SK-N-SH (cell line): Measurements from ENCODE around the gene PDZD8. TPM values are rescaled to one million over a fixed set of nuclear protein-coding genes. Genes with fewer than 3 reads are reported as not detected.

ENCODE experiments used
- CTCF ChIA-PET: fragments of 300-600, 350-600 bp; formaldehyde crosslinking; extraction: SDS; loops from one replicate; lab custom pipeline; 2021; lab: Yijun Ruan, JAX
- POLR2A ChIA-PET: fragments of 350-600 bp; sonication (Branson Sonifier 250); formaldehyde crosslinking; extraction: SDS; loops from one replicate; lab custom pipeline; 2020; ENCODE audit warnings: antibody characterized with exemption, inconsistent platforms; lab: Yijun Ruan, JAX
- DNase-seq: peaks from one replicate; pipeline ENCODE4 v3.0.0; 2012
- H2AFZ ChIP-seq: fragments of 200-600 bp; sonication (generic); 2 replicates; pipeline ENCODE4 v1.8.1; 2016; ENCODE audit warnings: antibody characterized with exemption, mild to moderate bottlenecking, low read depth
- H3F3A ChIP-seq: fragments of 200-600 bp; sonication (generic); replicated peaks from 2 replicates; pipeline ENCODE3; 2016; ENCODE audit warnings: antibody characterized with exemption, mild to moderate bottlenecking; ENCODE audit not compliant: insufficient read depth
- H3K27ac ChIP-seq, 2 experiments: fragments of 200-500 bp in 1 of 2; fragments of 200-600 bp in 1 of 2; sonication (Bioruptor generic) in 1 of 2; sonication (generic), shearing (Covaris generic) in 1 of 2; 2 replicates each; pipeline versions ENCODE4 v1.5.1 to v1.6.1; 2014 to 2016; ENCODE audit warnings: low read depth in 2 of 2, inconsistent platforms in 1 of 2, low read length in 1 of 2, mild to moderate bottlenecking in 1 of 2, mixed read lengths in 1 of 2
- H3K27me3 ChIP-seq: fragments of 200-600 bp; sonication (generic), shearing (Covaris generic); 2 replicates; pipeline ENCODE4 v1.6.1; 2016; ENCODE audit warnings: mixed run types; ENCODE audit not compliant: insufficient read depth
- H3K36me3 ChIP-seq, 2 experiments: fragments of 200-500 bp in 1 of 2; fragments of 200-600 bp in 1 of 2; sonication (Bioruptor generic) in 1 of 2; sonication (generic) in 1 of 2; replicated peaks in 1 of 2; 2 replicates each; pipeline versions ENCODE3 to v1.5.1; 2014 to 2016; ENCODE audit warnings: low read length in 1 of 2, mild to moderate bottlenecking in 1 of 2; ENCODE audit not compliant: insufficient read depth in 2 of 2, control insufficient read depth in 1 of 2
- H3K4me1 ChIP-seq, 2 experiments: fragments of 200-500 bp in 1 of 2; fragments of 200-600 bp in 1 of 2; sonication (Bioruptor generic) in 1 of 2; sonication (generic), shearing (Covaris generic) in 1 of 2; 2 replicates each; pipeline versions ENCODE4 v1.5.1 to v1.6.1; 2014 to 2016; ENCODE audit warnings: low read depth in 1 of 2, low read length in 1 of 2, mixed run types in 1 of 2; ENCODE audit not compliant: insufficient read depth in 2 of 2, control insufficient read depth in 1 of 2
- H3K4me2 ChIP-seq: fragments of 200-600 bp; sonication (generic), shearing (Covaris generic); 2 replicates; pipeline ENCODE4 v1.6.1; 2017; ENCODE audit warnings: mixed run types
- H3K4me3 ChIP-seq, 2 experiments: fragments of 200-500 bp in 1 of 2; fragments of 200-600 bp in 1 of 2; sonication (Bioruptor generic) in 1 of 2; sonication (generic), shearing (Covaris generic) in 1 of 2; 2 replicates each; pipeline versions ENCODE4 v1.5.1 to v1.8.1; 2014 to 2016; ENCODE audit warnings: low read depth in 2 of 2, inconsistent platforms in 1 of 2, low read length in 1 of 2, mild to moderate bottlenecking in 1 of 2, mixed read lengths in 1 of 2, moderate library complexity in 1 of 2
- H3K79me2 ChIP-seq: fragments of 200-600 bp; sonication (generic); 2 replicates; pipeline ENCODE4 v1.8.1; 2017; ENCODE audit warnings: mild to moderate bottlenecking; ENCODE audit not compliant: insufficient read depth
- H3K9ac ChIP-seq: fragments of 200-600 bp; sonication (generic); 2 replicates; pipeline ENCODE4 v1.6.1; 2017; ENCODE audit warnings: mixed run types
- H3K9me2 ChIP-seq: fragments of 200-600 bp; sonication (generic); 2 replicates; pipeline ENCODE4 v1.6.1; 2017; ENCODE audit warnings: mixed run types
- H3K9me3 ChIP-seq: fragments of 200-600 bp; sonication (generic); 2 replicates; pipeline ENCODE4 v1.6.1; 2017; ENCODE audit warnings: mixed run types, mild to moderate bottlenecking, moderate library complexity
- H4K20me1 ChIP-seq: fragments of 200-600 bp; sonication (generic); 2 replicates; pipeline ENCODE4 v1.6.1; 2017; ENCODE audit warnings: mild to moderate bottlenecking, mixed run types; ENCODE audit not compliant: insufficient read depth
- ELF1 ChIP-seq: IDR thresholded peaks from 2 replicates; pipeline ENCODE4 v1.4.0; 2012
- EP300 ChIP-seq, 2 experiments: IDR thresholded peaks; 2 replicates each; pipeline versions ENCODE4 v1.4.0 to v1.6.1; 2012; ENCODE audit warnings: borderline replicate concordance in 1 of 2, low read depth in 1 of 2, low read length in 1 of 2
- EZH2phosphoT487 ChIP-seq: fragments of 200-600 bp; sonication (generic); IDR thresholded peaks from 2 replicates; pipeline ENCODE4 v1.6.1; 2017; ENCODE audit warnings: low read depth, mixed run types, mild to moderate bottlenecking, antibody characterized with exemption, moderate library complexity, borderline replicate concordance
- JUND ChIP-seq: IDR thresholded peaks from 2 replicates; pipeline ENCODE4 v1.4.0; 2012
- MAX ChIP-seq: IDR thresholded peaks from 2 replicates; pipeline ENCODE4 v1.4.0; 2012; ENCODE audit warnings: low read depth
- MEF2A ChIP-seq: IDR thresholded peaks from 2 replicates; pipeline ENCODE4 v1.4.0; 2012; ENCODE audit warnings: low read depth, borderline replicate concordance
- MXI1 ChIP-seq: IDR thresholded peaks from 2 replicates; pipeline ENCODE4 v1.6.1; 2012; ENCODE audit warnings: mild to moderate bottlenecking, low read depth, low read length, improper control_type of control experiment
- PBX3 ChIP-seq: IDR thresholded peaks from 2 replicates; pipeline ENCODE4; 2012
- REST ChIP-seq: IDR thresholded peaks from 2 replicates; pipeline ENCODE4 v1.6.1; 2012; ENCODE audit warnings: mild to moderate bottlenecking, low read depth, low read length, moderate library complexity
- SIN3A ChIP-seq: IDR thresholded peaks from 2 replicates; pipeline ENCODE4 v1.6.1; 2012; ENCODE audit warnings: low read depth, mild to moderate bottlenecking, low read length, moderate library complexity, borderline replicate concordance
- TEAD4 ChIP-seq: IDR thresholded peaks from 2 replicates; pipeline ENCODE4 v1.4.0; 2012; ENCODE audit warnings: mild to moderate bottlenecking, borderline replicate concordance; ENCODE audit not compliant: insufficient read depth
- WGBS: methylation state at CpG from one replicate; pipeline ENCODE4 v1.1.6; 2017; ENCODE audit warnings: low lambda C conversion rate; 5-methylcytosine and 5-hydroxymethylcytosine counted together
- polyA plus RNA-seq, 3 experiments: library from polyadenylated mRNA; depleted of rRNA; stranded (reverse); fragments of >200 nt; gene quantifications; 2 replicates each; pipeline ENCODE4 v1.2.3, GENCODE V29; 2012

The PDZD8 gene
- polyA plus RNA-seq, 1 of the 3 experiments (the other 2 are of a cell fraction) = 6.6 TPM

GRCh38 chr10:117365612-117366011, 9.6 kb downstream of the PDZD8 start (continued):
- TF ChIP-seq REST = no peak

- Histone ChIP-seq H3K4me2 (no peak overlapping the region), H3K27ac (no peak overlapping the region), H3K9ac (no peak overlapping the region), H3K9me2 (no peaks in the 10 kb centered on the region), H3K27me3 (no peaks in the 10 kb centered on the region), H3K4me1 (peaks cover 0 to 37% of the 10 kb centered on the region in 2 experiments; a peak in 3 of 4 replicates), H3K36me3 (peaks cover 0 to 3% of the 10 kb centered on the region in 2 experiments), H3K4me3 (no peak overlapping the region), H3K9me3 (no peaks in the 10 kb centered on the region), H3F3A (peaks cover 27% of the 10 kb centered on the region), H3K79me2 (peaks cover 96% of the 10 kb centered on the region), H4K20me1 (peaks cover 87% of the 10 kb centered on the region), H2AFZ (no peak overlapping the region)
- no peak for TF ChIP-seq MAX
- no peak for TF ChIP-seq SIN3A
- no peak for TF ChIP-seq EP300 (IDR thresholded peaks at IDR 0.05; ENCODE audit: borderline replicate concordance in 1 of 2, low read depth in 1 of 2, low read length in 1 of 2)
- no peak for TF ChIP-seq JUND
- TF ChIP-seq EZH2phosphoT487 = no peak
- no peak for TF ChIP-seq TEAD4
- TF ChIP-seq ELF1 = no peak
- no peak for TF ChIP-seq MEF2A
- TF ChIP-seq PBX3 = no peak
- TF ChIP-seq MXI1 = no peak
- ChIA-PET CTCF (no interaction called here), POLR2A (no interaction called here)
- WGBS = 78% methylated on average over 6 of the region's 6 CpGs
- no peak for DNase-seq
Observed at GRCh38 chr10:117364110-117364960, 10.9 kb downstream of the PDZD8 start.
